H1 (cell line): ENCODE data around the gene GPA33. TPM values are rescaled to one million over a fixed set of nuclear protein-coding genes. Genes with fewer than 3 reads are reported as not detected.

Experiments
- CHD7 ChIP-seq: fragments of 300-600 bp; sonication (generic); IDR thresholded peaks from 2 replicates; pipeline ENCODE4 v1.7.1; 2012; ENCODE audit warnings: low read length, moderate library complexity, mild to moderate bottlenecking, inconsistent platforms; ENCODE audit not compliant: insufficient replicate concordance
- CTCF ChIP-seq, 3 experiments: IDR thresholded peaks; 1 replicate in 2 of 3; 2 replicates in 1 of 3; pipeline versions ENCODE4 v1.5.1 to v1.6.1; 2011; ENCODE audit warnings: low read length in 3 of 3, mild to moderate bottlenecking in 3 of 3, inconsistent platforms in 2 of 3, low read depth in 1 of 3, moderate library complexity in 1 of 3; ENCODE audit not compliant: insufficient read depth in 1 of 3; ENCODE audit errors: control extremely low read depth in 1 of 3
- GABPA ChIP-seq: IDR thresholded peaks from 2 replicates; pipeline ENCODE4 v1.6.1; 2011; ENCODE audit warnings: mild to moderate bottlenecking, low read length, moderate library complexity, borderline replicate concordance; ENCODE audit not compliant: insufficient read depth
- KDM1A ChIP-seq: fragments of 200-600, 300-600 bp; sonication (generic); IDR thresholded peaks from 2 replicates; pipeline ENCODE4 v1.7.1; 2016; ENCODE audit warnings: mild to moderate bottlenecking, low read length, borderline replicate concordance
- POU5F1 ChIP-seq: IDR thresholded peaks from 2 replicates; pipeline ENCODE4 v1.6.1; 2011; ENCODE audit warnings: low read depth, mild to moderate bottlenecking, low read length, moderate library complexity
- SIN3A ChIP-seq, 2 experiments: IDR thresholded peaks in 1 of 2; conservative IDR thresholded peaks in 1 of 2; 2 replicates each; pipeline ENCODE4 v1.6.1; 2011 to 2012; ENCODE audit warnings: low read length in 2 of 2, improper control_type of control experiment in 1 of 2, low read depth in 1 of 2, mild to moderate bottlenecking in 1 of 2
- SP2 ChIP-seq: IDR thresholded peaks from 2 replicates; pipeline ENCODE4 v1.6.1; 2012; ENCODE audit warnings: mild to moderate bottlenecking, low read length, inconsistent platforms
- SP4 ChIP-seq: IDR thresholded peaks from 2 replicates; pipeline ENCODE4 v1.6.1; 2012; ENCODE audit warnings: low read length, inconsistent platforms
- TEAD4 ChIP-seq: IDR thresholded peaks from 2 replicates; pipeline ENCODE4 v1.6.1; 2012; ENCODE audit warnings: low read depth, low read length, inconsistent platforms, mixed read lengths
- polyA plus RNA-seq, 7 experiments: library from polyadenylated mRNA; depleted of rRNA in 3 of 7; stranded (reverse) in 5 of 7; unstranded in 2 of 7; fragments of >200 nt in 5 of 7; fragments of 200-250 nt in 2 of 7; gene quantifications; 1 replicate in 5 of 7; 2 replicates in 1 of 7; 4 replicates in 1 of 7; pipeline versions ENCODE4 v1.2.1 to v1.2.3, GENCODE V29; 2011 to 2013; ENCODE audit warnings: missing spikeins in 2 of 7, mixed read lengths in 2 of 7
- total RNA-seq: library from RNA; stranded (reverse); fragmentation: NEBNext Ultra II Directional; extraction: Animal tissue kit (Norgen Biotek cat#: 25700); gene quantifications from 2 replicates; pipeline ENCODE4 v1.2.1, GENCODE V29; 2021

The GPA33 gene
- total and polyA plus RNA-seq, 2 of the 8 experiments (the other 6 are each of a cell fraction or from before 2014, with no cell fraction given) = 0.19 to 0.67 TPM

GRCh38 chr1:167086033-167086432, 4.1 kb downstream of the GPA33 start (continued):
- TF ChIP-seq CHD7 = no peak
- TF ChIP-seq SIN3A (conservative IDR thresholded peaks at IDR 0.05 in 1 of 2, IDR thresholded peaks at IDR 0.05 in 1 of 2; ENCODE audit: low read depth in 1 of 2, low read length in 2 of 2) = no peak
- no peak for TF ChIP-seq KDM1A
- TF ChIP-seq TEAD4 = no peak
- no peak for TF ChIP-seq GABPA
- no peak for TF ChIP-seq POU5F1
- no peak for TF ChIP-seq CTCF (IDR thresholded peaks at IDR 0.05; ENCODE audit: control extremely low read depth in 1 of 3, insufficient read depth in 1 of 3, low read depth in 1 of 3, low read length in 3 of 3)
- TF ChIP-seq SP2 = no peak
- no peak for TF ChIP-seq SP4
